T-helper 9 cell (primary cell): ENCODE data around the gene CHRNA7.

Experiments
- DNase-seq: peaks from one replicate; pipeline ENCODE4 v3.0.0-alpha.2; 2020
- total RNA-seq, 2 donors: gene quantifications; one replicate each; lab custom pipeline; 2026; lab: John Stamatoyannopoulos, UW

CHRNA7 gene
- total RNA-seq, result 0.14 to 0.24 reads per million in 2 donors

DNA sequence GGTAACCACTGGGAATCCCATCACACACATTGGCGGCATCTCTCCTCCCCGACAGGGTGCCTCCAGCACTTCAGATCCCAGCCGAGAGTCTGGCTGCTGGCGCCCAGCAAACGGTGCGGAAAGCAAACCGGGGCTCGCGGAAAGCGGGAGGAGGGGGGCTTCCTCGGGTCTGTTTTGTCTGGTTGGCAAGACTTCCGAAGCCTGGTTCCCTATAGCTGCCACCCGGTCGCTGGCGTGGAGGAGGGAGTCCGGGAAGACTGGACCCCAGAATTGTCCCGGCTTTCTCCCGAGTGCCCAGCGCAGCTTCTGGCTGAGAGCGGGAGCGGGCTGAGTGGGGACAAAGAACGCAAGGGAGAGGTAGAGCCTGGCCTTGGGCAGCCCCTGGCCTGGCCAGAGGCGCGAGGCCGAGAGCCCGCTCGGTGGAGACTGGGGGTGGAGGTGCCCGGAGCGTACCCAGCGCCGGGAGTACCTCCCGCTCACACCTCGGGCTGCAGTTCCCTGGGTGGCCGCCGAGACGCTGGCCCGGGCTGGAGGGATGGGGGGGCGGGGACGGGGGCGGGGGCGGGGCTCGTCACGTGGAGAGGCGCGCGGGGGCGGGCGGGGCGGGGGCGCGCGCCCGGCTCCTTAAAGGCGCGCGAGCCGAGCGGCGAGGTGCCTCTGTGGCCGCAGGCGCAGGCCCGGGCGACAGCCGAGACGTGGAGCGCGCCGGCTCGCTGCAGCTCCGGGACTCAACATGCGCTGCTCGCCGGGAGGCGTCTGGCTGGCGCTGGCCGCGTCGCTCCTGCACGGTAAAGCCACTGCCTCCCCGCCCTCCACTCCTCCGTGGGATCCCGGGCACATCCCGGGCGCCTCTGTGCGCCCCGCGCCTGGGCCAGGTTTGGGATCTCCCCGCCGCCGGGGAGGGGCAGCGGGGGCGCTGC, at the start of gene CHRNA7:
TSS of gene CHRNA7 (plus strand) at position 654 of the 920 bp plus-strand sequence. CDS start at position 734, 80 bp downstream.
- DNase-seq, result no peak

DNA sequence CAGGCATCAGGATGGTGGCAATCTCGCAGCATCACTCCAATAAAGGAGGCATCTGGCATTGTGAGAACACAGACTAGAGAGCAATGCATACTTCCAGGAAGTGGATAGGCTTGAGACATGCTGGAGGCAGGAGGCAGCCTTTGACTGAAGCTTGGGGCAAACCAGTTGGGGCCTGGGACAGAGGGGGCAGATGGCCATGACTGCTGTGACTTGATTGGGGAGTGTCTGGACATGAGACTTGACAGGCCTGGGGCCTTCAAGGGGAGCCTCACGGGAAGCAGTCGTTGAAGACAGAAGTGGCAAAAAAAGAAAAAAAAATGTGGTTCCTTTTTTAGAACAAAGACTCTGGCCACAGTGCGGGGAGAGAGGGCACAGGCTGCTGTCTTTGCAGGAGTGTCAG, 44.7 kb upstream of the CHRNA7 start:
- no peak for DNase-seq

DNA sequence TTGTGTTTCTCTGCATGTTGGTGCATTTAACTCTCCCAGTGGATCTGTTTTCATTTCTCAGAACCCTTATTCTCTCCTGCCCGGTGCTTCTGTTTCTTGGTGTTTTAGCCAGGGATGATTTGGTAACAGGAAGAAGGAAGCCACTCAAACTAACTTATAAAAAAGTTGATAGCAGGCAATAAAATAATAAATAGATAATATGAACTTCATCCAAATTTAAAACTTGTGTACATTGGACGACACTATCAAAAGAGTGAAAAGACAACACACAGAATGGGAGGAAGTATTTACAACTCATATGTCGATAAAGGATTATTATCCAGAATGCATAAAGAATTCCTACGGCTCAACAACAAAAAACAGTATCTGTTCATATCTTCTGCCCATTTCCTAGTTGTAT, 37.3 kb upstream of the CHRNA7 start:
- no peak for DNase-seq

- DNase-seq, result no peak
These were observed 32.6 kb upstream of the CHRNA7 start for GRCh38 chr15:31997711-31998110.

DNA sequence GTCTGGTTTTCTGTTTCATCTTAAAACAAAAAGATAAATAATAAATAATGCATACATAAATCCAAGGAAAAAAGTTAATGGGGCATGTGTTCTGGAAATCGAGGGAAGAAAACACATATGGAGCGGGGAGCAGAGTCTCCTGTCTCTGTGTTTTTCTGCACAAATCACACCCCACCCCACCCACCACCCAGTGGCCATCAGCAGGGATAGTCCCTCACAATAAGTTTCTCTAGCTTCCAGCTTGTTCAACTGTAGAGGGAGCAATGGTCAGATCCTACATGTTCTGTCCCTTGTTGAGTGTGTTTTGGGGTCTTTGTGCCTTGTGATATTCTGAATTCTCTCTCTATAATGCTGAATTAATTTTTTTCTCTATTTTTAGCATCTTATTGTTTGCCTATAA, 26.8 kb upstream of the CHRNA7 start:
- no peak for DNase-seq

- no peak for DNase-seq
These were observed 26.1 kb upstream of the CHRNA7 start for GRCh38 chr15:32004249-32004648.

DNA sequence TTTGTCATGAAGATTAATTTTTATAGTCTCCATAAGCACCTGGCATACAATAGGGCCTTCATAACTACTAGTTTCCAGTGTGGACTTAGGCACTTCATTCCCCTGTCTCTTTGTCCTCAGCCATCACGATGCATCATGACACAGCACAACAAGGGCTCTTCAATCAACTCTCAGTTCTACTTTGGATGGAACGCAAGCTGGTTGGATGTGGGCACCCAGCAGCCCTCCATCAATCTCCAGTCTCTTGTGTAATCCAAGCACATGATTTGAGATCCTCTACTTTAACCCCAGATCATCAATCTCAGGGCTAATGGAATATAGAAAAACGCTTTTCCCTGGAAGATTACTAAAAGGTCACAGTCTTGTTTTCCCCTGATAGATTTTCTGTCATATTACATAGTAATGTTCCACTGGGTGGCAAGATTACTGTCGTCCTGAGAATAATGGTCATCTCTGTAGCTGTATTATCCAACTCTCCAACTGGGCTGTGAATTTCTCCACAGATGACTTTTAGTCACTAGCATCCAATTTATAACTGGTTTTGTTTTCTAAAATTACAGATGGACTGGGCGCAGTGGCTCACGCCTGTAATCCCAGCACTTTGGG, 22.9 kb upstream of the CHRNA7 start:
- DNase-seq, result no peak

GRCh38 chr15:32014953-32015352, 15.4 kb upstream of the CHRNA7 start:
- no peak for DNase-seq

DNA sequence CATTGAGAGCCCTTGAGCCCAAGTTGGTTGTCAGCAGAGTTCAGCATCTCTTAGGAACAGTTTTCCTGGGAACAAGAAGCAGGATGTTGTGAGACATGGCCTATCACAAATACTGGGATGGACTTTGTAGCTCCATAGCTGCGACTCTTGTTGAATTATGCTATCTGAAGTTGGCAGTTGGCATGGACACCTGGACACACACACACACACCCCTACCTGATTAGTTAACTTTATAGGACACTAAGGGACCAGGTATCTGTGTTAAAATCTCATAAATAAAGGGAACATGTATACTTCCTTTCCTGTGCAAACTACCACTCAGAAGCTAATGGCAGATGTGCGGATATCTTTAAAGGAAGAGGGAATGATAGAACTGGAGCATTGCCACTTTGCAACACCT, 10.2 kb upstream of the CHRNA7 start:
- no peak for DNase-seq

GRCh38 chr15:32028921-32029320, 1.4 kb upstream of the CHRNA7 start:
- no peak for DNase-seq

GRCh38 chr15:32029409-32029861, 880 bp upstream of the CHRNA7 start:
- DNase-seq, result no peak

DNA sequence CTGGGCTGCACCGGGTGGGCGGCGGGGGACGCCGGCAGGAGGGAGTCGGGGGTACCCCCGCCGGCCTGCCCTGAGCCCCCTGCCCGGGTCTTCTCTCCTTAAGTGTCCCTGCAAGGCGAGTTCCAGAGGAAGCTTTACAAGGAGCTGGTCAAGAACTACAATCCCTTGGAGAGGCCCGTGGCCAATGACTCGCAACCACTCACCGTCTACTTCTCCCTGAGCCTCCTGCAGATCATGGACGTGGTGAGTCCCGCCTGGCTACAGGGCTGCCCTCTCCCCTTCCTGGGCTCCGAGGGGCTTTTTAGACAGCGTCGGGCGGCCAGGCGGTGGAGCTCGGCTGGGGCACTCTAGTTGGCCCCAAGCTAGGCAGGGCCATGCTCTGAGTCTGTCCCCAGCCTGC, 480 bp downstream of the CHRNA7 start:
- no peak for DNase-seq

GRCh38 chr15:32033186-32033890, 3.0 kb downstream of the CHRNA7 start:
- DNase-seq, result no peak

DNA sequence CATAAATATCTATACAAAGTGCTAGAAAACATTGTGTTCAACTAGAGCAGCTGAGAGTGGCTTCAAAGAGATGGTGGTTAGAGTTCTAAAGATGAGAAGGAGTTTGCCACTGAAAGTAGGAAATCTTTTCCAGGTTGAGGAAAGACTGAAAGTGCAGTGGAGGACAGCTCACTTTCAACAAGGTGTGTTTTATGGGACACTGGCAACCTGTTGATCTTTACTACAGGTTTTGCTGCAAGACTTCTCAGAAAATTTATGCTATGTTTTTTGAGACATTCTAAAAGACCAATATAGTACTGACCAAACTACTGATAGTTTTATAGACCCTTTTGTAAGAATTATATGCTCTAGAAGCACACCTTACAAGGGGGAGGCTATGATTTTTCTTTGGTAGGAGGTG, 3.8 kb downstream of the CHRNA7 start:
- no peak for DNase-seq

DNA sequence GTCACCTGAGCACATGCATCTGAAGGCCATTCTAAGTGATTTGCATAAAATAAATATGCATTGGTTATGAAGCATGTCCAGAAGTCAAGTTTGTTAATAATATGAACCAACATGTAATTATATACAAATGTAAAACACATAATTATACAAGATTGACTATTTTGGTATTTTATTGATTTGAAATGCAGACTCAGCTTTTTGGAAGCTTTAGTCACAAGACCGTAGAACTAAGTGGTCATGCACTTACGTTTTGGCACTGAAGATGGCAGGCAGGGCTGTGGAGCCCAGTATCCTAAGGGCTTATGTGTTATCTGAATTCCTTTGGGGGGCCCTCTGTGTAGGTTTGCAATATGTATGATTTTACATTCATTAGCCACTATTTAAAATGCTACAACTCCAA, 5.0 kb downstream of the CHRNA7 start:
- DNase-seq, result no peak

DNA sequence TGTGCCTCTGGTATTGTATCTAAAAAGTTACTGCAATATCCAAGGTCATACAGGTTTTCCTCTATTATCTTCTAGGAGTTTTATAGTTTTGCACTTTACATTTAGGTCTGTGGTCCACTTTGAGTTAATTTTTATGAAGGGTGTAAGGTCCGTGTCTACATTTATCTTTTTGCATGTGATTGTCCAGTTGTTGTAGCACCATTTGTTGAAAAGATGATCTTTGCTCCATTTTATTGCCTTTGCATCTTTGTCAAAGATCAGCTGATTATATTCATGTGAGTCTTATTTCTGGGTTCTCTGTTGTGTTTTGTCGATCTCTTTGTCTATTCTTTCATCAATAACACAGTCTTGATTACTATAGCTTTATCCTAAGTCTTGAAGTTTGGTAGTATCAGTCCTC, 6.7 kb downstream of the CHRNA7 start:
- DNase-seq, result no peak

GRCh38 chr15:32041294-32041693, 11.0 kb downstream of the CHRNA7 start:
- DNase-seq, result no peak

DNA sequence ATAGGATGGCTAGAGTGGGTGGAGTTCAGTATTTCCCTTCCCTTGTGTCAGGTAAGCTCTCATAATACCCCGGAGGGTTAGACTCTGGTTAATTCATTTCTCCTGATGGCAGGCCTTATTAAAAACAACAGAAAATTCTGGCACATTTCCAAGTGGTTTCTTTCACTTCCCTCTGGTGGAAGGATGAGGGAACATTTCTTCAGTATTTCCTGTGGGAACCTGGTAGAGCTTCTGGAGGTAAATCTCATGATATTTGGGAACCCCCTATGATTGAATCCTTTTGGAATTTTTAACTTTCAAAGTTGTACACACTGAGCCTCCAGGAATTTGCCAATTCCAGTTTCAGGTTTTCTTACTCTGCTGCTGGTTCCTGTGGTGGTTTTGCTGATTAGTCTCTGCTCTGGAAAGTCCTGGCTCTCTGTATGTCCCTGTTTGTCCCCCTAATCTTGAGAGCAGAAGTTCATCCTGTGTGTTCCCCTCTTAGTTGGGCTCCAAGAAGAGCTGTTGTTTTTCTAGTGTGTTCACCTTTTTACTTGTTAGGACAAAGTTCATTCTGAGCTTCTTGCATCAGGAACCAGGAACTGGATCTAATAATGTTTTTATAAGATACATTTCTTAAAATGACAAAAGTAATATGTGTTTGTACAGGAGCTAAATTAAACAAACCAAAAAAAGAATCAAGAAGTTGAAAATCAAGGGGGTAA, 12.1 kb downstream of the CHRNA7 start:
- DNase-seq, result no peak

DNA sequence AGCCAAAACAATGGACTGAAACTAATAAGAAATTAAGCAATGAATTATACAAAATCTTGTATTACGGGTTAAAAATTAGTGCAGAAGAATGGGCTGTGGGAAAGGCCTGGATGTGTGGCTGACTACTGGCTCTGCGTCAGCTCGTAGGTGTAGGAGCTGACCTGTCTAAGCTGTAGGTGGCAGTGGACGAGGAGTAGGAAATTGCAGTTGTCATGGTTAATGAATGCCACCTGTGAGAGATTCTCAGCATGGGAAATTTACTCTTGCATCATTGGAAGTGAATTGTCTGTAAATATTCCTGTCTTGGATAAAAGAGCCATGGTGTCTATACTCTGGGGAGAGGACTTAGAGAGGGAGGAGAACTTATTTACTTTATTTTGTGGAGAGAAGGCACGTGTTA, 23.4 kb downstream of the CHRNA7 start:
- DNase-seq, result no peak

DNA sequence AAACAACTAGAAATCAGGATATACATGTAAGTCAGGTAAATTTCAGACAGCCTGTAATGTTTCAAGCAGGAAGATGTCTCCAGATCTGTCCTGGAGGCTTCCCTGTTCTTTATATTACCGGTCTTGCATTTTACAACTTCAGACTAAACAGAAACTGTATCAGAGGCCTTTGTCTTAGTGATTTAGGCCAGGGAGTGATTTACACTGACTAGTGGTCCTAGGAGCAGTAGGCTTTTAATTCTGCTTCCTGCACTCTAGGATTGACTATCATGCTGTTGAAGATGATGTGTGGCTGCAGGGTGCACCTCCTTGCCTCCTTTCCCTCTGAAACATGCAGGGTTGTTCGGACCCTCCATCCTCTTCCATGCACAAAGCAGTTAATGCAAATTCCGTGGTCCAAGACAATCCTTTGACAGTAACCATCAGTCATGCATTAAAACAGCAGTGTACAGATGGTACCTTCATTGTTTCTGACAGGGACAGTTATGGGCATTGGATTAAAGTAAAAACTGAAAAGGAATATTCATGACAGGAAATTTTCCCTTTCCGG, 27.6 kb downstream of the CHRNA7 start:
- no peak for DNase-seq

- no peak for DNase-seq
These were observed 30.4 kb downstream of the CHRNA7 start for GRCh38 chr15:32060706-32061105.

DNA sequence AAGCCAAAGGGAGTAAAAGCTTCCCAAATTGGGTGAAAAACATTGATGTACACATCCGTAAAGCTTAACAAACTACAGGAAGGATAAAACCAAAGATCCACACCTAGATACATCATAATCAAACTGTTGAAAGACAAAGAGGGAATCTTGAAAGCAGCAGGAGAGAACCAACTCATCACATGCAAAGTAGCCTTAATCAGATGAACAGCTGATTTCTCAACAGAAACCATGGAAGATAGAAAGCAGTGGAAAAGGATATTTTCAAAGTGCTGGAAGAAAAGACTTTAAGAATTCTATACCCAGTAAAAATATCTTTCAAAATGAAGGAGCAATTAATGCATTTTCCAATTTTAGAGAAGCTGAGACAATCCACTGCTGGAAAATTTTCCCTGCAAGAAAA, 36.8 kb downstream of the CHRNA7 start:
- no peak for DNase-seq
